A549 (cell line): ENCODE data around the gene SLC23A2. TPM values are rescaled to one million over a fixed set of nuclear protein-coding genes. Genes with fewer than 3 reads are reported as not detected.
A peak's percentile ranks its signal among the peaks of the same experiment; 100 is the strongest.

ENCODE experiments used
- ATAC-seq, 2 experiments: fragments of 200-7000 bp in 1 of 2; fragments of >200 bp in 1 of 2; cut with Nextera tagmentation in 1 of 2; cut with Tn5 transposase in 1 of 2; 3 replicates each; pipeline versions ENCODE4 v1.8.0 to v1.9.1; 2018 to 2020; ENCODE audit warnings: mild to moderate bottlenecking in 1 of 2, moderate library complexity in 1 of 2
- CTCF ChIA-PET: fragments of 300-600 bp; sonication (Branson Sonifier 250); formaldehyde crosslinking; extraction: SDS; loops from one replicate; lab custom pipeline; 2021; ENCODE audit warnings: antibody characterized with exemption, inconsistent platforms; lab: Yijun Ruan, JAX
- POLR2A ChIA-PET: fragments of 350-600 bp; formaldehyde crosslinking; extraction: SDS; loops from one replicate; lab custom pipeline; 2021; ENCODE audit warnings: antibody characterized with exemption, inconsistent platforms; lab: Yijun Ruan, JAX
- DNase-seq, 2 experiments: peaks; one replicate each; pipeline versions ENCODE4 v3.0.0 to v3.0.0-alpha.2; 2011 to 2016; ENCODE audit warnings: low read depth in 1 of 2, low spot score in 1 of 2
- FAIRE-seq: peaks from 2 replicates; lab custom pipeline; 2011; peaks lifted over from hg19 to GRCh38; lab: Jason Lieb, UNC
- H3K27ac ChIP-seq, 2 experiments: fragments of >200 bp; sonication (Bioruptor Twin); formaldehyde crosslinking; 3 replicates each; pipeline ENCODE4 v1.5.1; 2016 to 2017
- H3K4me1 ChIP-seq: fragments of >200 bp; sonication (Bioruptor Twin); formaldehyde crosslinking; 3 replicates; pipeline ENCODE4 v1.6.1; 2016
- H3K4me2 ChIP-seq: fragments of >200 bp; sonication (Bioruptor Twin); formaldehyde crosslinking; 3 replicates; pipeline ENCODE4 v1.6.1; 2016
- H3K4me3 ChIP-seq: fragments of >200 bp; sonication (Bioruptor Twin); formaldehyde crosslinking; 3 replicates; pipeline ENCODE4 v1.5.1; 2016
- H3K9me3 ChIP-seq: fragments of >200 bp; sonication (Bioruptor Twin); formaldehyde crosslinking; 3 replicates; pipeline ENCODE4 v1.6.1; 2016
- CEBPB ChIP-seq, 2 experiments: fragments of >200 bp in 1 of 2; sonication (Bioruptor Twin) in 1 of 2; formaldehyde crosslinking in 1 of 2; IDR thresholded peaks; 2 replicates each; pipeline ENCODE4 v1.6.1; 2012 to 2016
- CTCF ChIP-seq: fragments of >200 bp; sonication (Bioruptor Twin); formaldehyde crosslinking; IDR thresholded peaks from 3 replicates; pipeline ENCODE4 v1.5.1; 2016
- EHF ChIP-seq: fragments of 250-450 bp; sonication (Bioruptor Pico); IDR thresholded peaks from 2 replicates; pipeline ENCODE4 v1.5.0; 2020; ENCODE audit warnings: mild to moderate bottlenecking
- FOSL2 ChIP-seq, 2 experiments: fragments of 450-650 bp in 1 of 2; fragments of >200 bp in 1 of 2; sonication (Bioruptor Twin) in 1 of 2; formaldehyde crosslinking; IDR thresholded peaks; 2 replicates each; pipeline versions ENCODE4 v1.5.0 to v1.6.1; 2016 to 2020; ENCODE audit warnings: mild to moderate bottlenecking in 1 of 2, moderate library complexity in 1 of 2
- HEYL ChIP-seq: fragments of 250-450 bp; sonication (Bioruptor Pico); IDR thresholded peaks from 2 replicates; pipeline ENCODE4 v1.8.0; 2021; ENCODE audit warnings: mild to moderate bottlenecking, moderate library complexity
- HOXB13 ChIP-seq: fragments of 250-450 bp; sonication (Bioruptor Pico); IDR thresholded peaks from 2 replicates; pipeline ENCODE4 v1.5.0; 2020; ENCODE audit warnings: low read depth, mild to moderate bottlenecking, moderate library complexity
- TP53 ChIP-seq: fragments of 250-450 bp; sonication (Bioruptor Pico); IDR thresholded peaks from 2 replicates; pipeline ENCODE4 v1.5.0; 2021; ENCODE audit warnings: mild to moderate bottlenecking, moderate library complexity
- ZNF302 ChIP-seq: fragments of 250-450 bp; sonication (Bioruptor Pico); IDR thresholded peaks from 2 replicates; pipeline ENCODE4 v1.9.0; 2021; ENCODE audit warnings: inconsistent platforms, mild to moderate bottlenecking, moderate library complexity
- whole genome bisulfite sequencing: methylation state at CpG from one replicate; pipeline ENCODE4 v1.1.6; 2017; ENCODE audit errors: missing lambda C conversion rate; 5-methylcytosine and 5-hydroxymethylcytosine counted together
- polyA plus RNA-seq, 4 experiments: library from polyadenylated mRNA; depleted of rRNA in 3 of 4; stranded (reverse); fragments of >200 nt; fragmentation: RNase III in 1 of 4; extraction: RNeasy Plus Mini Kit Qiagen cat#74134 plus additional on column Dnase treatment in 1 of 4; gene quantifications; 2 replicates in 3 of 4; 3 replicates in 1 of 4; pipeline ENCODE4 v1.2.3, GENCODE V29; 2011 to 2017
- TF ChIP-seq, protein P1 (sequence below): fragments of 200-600 bp; sonication (generic); IDR thresholded peaks from 2 replicates; pipeline ENCODE4 v1.6.1; 2016; ENCODE audit warnings: antibody characterized with exemption, mild to moderate bottlenecking, moderate library complexity

SLC23A2 gene
- polyA plus RNA-seq, 2 of the 4 experiments (the other 2 are of a cell fraction): 13.1 to 47.8 TPM

- TF ChIP-seq, protein P1, sequence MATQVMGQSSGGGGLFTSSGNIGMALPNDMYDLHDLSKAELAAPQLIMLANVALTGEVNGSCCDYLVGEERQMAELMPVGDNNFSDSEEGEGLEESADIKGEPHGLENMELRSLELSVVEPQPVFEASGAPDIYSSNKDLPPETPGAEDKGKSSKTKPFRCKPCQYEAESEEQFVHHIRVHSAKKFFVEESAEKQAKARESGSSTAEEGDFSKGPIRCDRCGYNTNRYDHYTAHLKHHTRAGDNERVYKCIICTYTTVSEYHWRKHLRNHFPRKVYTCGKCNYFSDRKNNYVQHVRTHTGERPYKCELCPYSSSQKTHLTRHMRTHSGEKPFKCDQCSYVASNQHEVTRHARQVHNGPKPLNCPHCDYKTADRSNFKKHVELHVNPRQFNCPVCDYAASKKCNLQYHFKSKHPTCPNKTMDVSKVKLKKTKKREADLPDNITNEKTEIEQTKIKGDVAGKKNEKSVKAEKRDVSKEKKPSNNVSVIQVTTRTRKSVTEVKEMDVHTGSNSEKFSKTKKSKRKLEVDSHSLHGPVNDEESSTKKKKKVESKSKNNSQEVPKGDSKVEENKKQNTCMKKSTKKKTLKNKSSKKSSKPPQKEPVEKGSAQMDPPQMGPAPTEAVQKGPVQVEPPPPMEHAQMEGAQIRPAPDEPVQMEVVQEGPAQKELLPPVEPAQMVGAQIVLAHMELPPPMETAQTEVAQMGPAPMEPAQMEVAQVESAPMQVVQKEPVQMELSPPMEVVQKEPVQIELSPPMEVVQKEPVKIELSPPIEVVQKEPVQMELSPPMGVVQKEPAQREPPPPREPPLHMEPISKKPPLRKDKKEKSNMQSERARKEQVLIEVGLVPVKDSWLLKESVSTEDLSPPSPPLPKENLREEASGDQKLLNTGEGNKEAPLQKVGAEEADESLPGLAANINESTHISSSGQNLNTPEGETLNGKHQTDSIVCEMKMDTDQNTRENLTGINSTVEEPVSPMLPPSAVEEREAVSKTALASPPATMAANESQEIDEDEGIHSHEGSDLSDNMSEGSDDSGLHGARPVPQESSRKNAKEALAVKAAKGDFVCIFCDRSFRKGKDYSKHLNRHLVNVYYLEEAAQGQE: no peak
Observed at GRCh38 chr20:5013682-5014447, 12.6 kb upstream of the SLC23A2 start (continued).

DNA sequence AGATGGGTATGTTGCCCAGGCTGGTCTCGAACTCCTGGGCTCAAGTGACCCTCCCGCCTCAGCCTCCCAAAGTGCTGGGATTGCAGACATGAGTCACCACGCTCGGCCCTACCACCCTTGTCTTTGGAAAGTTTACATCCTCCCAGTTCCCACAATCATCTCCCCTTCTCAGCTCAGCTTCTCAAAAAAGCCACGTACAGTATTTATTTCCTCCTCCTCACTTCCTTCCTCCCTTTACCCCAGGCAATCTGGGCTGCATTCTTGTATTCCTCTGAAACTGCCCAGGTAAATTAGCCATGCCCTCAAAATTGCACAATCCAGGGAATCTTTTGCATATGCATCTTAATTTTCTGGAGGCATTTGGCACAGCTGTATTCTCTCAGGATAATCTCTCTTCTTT, 7.4 kb upstream of the SLC23A2 start:
- Histone ChIP-seq H3K27ac (no peak overlapping the region; a peak in 1 of 6 replicates), H3K4me1 (peaks cover 9% of the 10 kb centered on the region; the same call in 2 of the 3 replicates), H3K4me2 (no peak overlapping the region; the same call in 2 of the 3 replicates), H3K4me3 (no peak overlapping the region), H3K9me3 (no peaks in the 10 kb centered on the region)
- ChIA-PET POLR2A (interaction anchor here (1.2 kb wide), 1 partner anchor 64 kb away, joined by 3 read pairs; no protein-coding TSS in a partner anchor), CTCF (interaction anchor here (0.6 kb wide), 2 partner anchors 89 to 92 kb away, joined by 3 read pairs; no protein-coding TSS in a partner anchor)
- ATAC-seq (peak; percentile 12 to 26; a peak in 1 of 6 replicates), FAIRE-seq (peak; percentile 7), DNase-seq (no peak)
- TF ChIP-seq ZNF302 (no peak), HEYL (CRISPR knock-in tag) (no peak), CEBPB (IDR thresholded peaks at IDR 0.05) (peak in 1 of 2 experiments; percentile 45; a peak in 1 of 4 replicates), TP53 (CRISPR knock-in tag) (no peak), CTCF (no peak), FOSL2 (IDR thresholded peaks at IDR 0.05) (no peak), FOSL2 (CRISPR knock-in tag; IDR thresholded peaks at IDR 0.05) (peak; percentile 15; the same call in 1 of the 2 replicates)
- TF ChIP-seq, protein P1: no peak
- 48% methylated on average over 5 of the region's 5 CpGs for WGBS

DNA sequence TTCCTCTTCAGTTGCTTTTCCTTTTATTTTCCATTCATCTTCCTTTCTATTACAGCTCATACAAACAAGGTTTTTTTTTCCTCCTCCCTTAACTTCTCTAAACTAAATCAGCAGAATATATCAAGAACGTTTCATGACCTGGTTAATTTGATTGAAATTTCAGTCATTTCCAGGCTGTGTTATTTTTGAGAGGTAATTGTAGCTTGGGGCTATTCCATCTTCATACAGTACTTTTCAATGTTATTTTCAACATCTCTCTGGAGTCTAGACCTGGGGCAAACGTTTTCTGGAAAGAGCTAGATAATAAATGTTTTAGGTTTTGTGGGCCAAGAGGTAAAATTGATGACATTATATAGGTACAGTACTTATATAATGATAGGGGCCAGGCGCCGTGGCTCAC, 4.0 kb upstream of the SLC23A2 start:
- DNase-seq (no peak), ATAC-seq (no peak), FAIRE-seq (peak; percentile 77)
- CTCF ChIA-PET: interaction anchor here (0.6 to 1.5 kb wide), 3 partner anchors 50 to 442 kb away, joined by 3 to 4 read pairs (median 3); no protein-coding TSS in a partner anchor
- no peaks in the 10 kb centered on the region for H3K9me3 ChIP-seq
- no peak overlapping the region for H3K27ac ChIP-seq
- H3K4me3 ChIP-seq: no peak overlapping the region
- 58% methylated on average over 4 of the region's 4 CpGs for WGBS
- no peak for TF ChIP-seq HOXB13
- TF ChIP-seq EHF (CRISPR knock-in tag): no peak
- TF ChIP-seq, protein P1: no peak
- POLR2A ChIA-PET: no interaction called here
- no peak overlapping the region for H3K4me2 ChIP-seq
- H3K4me1 ChIP-seq: peaks cover 14% of the 10 kb centered on the region
